Lung (tissue), 12 donors: ENCODE measurements around the gene ERGIC1. TPM values are rescaled to one million over a fixed set of nuclear protein-coding genes. Genes with fewer than 3 reads are reported as not detected.

Source experiments
- ATAC-seq: fragments of 200-7000 bp; cut with Tn5 transposase; one replicate; pipeline ENCODE4 v1.9.1; 2020; ENCODE audit warnings: moderate number of reproducible peaks; ENCODE audit not compliant: insufficient read depth, low FRiP score
- DNase-seq, 3 donors: peaks; one replicate each; pipeline ENCODE4 v3.0.0-alpha.2; 2013 to 2017
- H3K27ac ChIP-seq, 2 donors: one replicate each; pipeline ENCODE4 v1.5.1; 2013; ENCODE audit warnings: mild to moderate bottlenecking in 2 of 2, moderate library complexity in 2 of 2, control low read depth in 1 of 2, inconsistent platforms in 1 of 2, low read depth in 1 of 2, low read length in 1 of 2
- H3K27me3 ChIP-seq, 3 donors: one replicate each; pipeline ENCODE4 v1.5.1; 2013; ENCODE audit warnings: low read length in 2 of 3; ENCODE audit not compliant: control insufficient read depth in 3 of 3, insufficient read depth in 3 of 3
- H3K36me3 ChIP-seq, 4 donors: one replicate each; pipeline ENCODE4 v1.5.1; 2013; ENCODE audit warnings: low read length in 4 of 4, mild to moderate bottlenecking in 1 of 4, moderate library complexity in 1 of 4; ENCODE audit not compliant: control insufficient read depth in 4 of 4, insufficient read depth in 4 of 4
- H3K4me1 ChIP-seq, 5 donors: one replicate each; pipeline ENCODE4 v1.5.1; 2013; ENCODE audit warnings: low read length in 5 of 5, mild to moderate bottlenecking in 2 of 5, moderate library complexity in 1 of 5; ENCODE audit not compliant: control insufficient read depth in 5 of 5, insufficient read depth in 5 of 5
- H3K4me3 ChIP-seq: one replicate; pipeline ENCODE4 v1.5.1; 2013; ENCODE audit warnings: mild to moderate bottlenecking, control low read depth, moderate library complexity
- H3K9ac ChIP-seq, 2 donors: one replicate each; pipeline ENCODE4 v1.5.1; 2013; ENCODE audit warnings: low read length in 2 of 2, control low read depth in 1 of 2; ENCODE audit not compliant: insufficient read depth in 1 of 2
- H3K9me3 ChIP-seq, 4 donors: one replicate each; pipeline ENCODE4 v1.5.1; 2013; ENCODE audit warnings: low read length in 3 of 4, mild to moderate bottlenecking in 1 of 4, moderate library complexity in 1 of 4; ENCODE audit not compliant: control insufficient read depth in 4 of 4, insufficient read depth in 3 of 4
- whole genome bisulfite sequencing, 2 donors: extraction: QIAGEN DNeasy Blood & Tissue Kit; methylation state at CpG; one replicate each; pipeline ENCODE4 v1.1.7; 2013; 5-methylcytosine and 5-hydroxymethylcytosine counted together
- polyA plus RNA-seq, 2 donors: library from polyadenylated mRNA; stranded (reverse); fragments of 200-250 nt; gene quantifications; one replicate each; pipeline ENCODE4 v1.2.1, GENCODE V29; 2013
- total RNA-seq, 2 donors: library from RNA; depleted of rRNA in 1 of 2; stranded (reverse); fragments of >200 nt in 1 of 2; gene quantifications; one replicate each; pipeline ENCODE4 v1.2.1, GENCODE V29; 2014 to 2021
- TF ChIP-seq, protein P1 (sequence below): IDR thresholded peaks from 2 replicates; pipeline ENCODE4 v1.5.1; 2012; ENCODE audit warnings: mild to moderate bottlenecking; ENCODE audit errors: control extremely low read depth, extremely low read depth
- donor health status: control.
- donor health status: control.
- donor health status: Bipolar disorder and iron deficiency.
- donor health status: healthy.
- donor health status: DM: yes; HTN: yes; CAD: no.

The ERGIC1 gene
- total and polyA plus RNA-seq, 4 donors, result 62.2 to 215 (median 163) TPM

DNA sequence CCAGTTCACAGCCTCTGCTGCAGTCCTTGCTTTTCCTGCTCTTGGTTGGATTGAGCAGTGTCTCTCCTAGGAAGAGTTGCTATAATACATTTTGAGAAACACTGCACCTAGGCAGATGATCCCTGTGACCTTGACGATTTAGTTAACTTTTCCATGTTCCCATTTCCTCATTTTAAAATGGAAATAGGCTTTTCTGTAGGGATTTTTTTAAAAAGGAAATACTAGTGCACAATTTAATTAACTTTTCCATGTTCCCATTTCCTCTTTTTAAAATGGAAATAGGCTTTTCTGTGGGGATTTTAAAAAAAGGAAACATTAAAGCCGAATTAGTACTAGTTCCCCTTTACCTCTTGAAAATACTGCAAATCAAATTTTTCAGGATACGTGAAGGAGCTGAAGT lies 154.2 kb downstream of the ERGIC1 start:
- no peak for ATAC-seq
- no peaks in the 10 kb centered on the region for H3K27me3 ChIP-seq
- WGBS, 2 donors, result 66 to 67% methylated on average over 3 of the region's 3 CpGs
- H3K27ac ChIP-seq, result no peak overlapping the region
- no peak overlapping the region for H3K4me3 ChIP-seq
- peaks cover 4 to 11% (median 9%) of the 10 kb centered on the region in 5 donors for H3K4me1 ChIP-seq
- H3K9me3 ChIP-seq, result no peaks in the 10 kb centered on the region
- no peak for DNase-seq
- H3K9ac ChIP-seq, result no peak overlapping the region
- TF ChIP-seq, protein P1, sequence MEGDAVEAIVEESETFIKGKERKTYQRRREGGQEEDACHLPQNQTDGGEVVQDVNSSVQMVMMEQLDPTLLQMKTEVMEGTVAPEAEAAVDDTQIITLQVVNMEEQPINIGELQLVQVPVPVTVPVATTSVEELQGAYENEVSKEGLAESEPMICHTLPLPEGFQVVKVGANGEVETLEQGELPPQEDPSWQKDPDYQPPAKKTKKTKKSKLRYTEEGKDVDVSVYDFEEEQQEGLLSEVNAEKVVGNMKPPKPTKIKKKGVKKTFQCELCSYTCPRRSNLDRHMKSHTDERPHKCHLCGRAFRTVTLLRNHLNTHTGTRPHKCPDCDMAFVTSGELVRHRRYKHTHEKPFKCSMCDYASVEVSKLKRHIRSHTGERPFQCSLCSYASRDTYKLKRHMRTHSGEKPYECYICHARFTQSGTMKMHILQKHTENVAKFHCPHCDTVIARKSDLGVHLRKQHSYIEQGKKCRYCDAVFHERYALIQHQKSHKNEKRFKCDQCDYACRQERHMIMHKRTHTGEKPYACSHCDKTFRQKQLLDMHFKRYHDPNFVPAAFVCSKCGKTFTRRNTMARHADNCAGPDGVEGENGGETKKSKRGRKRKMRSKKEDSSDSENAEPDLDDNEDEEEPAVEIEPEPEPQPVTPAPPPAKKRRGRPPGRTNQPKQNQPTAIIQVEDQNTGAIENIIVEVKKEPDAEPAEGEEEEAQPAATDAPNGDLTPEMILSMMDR, result no peak
- H3K36me3 ChIP-seq, result peaks cover 5 to 13% (median 8%) of the 10 kb centered on the region in 4 donors

DNA sequence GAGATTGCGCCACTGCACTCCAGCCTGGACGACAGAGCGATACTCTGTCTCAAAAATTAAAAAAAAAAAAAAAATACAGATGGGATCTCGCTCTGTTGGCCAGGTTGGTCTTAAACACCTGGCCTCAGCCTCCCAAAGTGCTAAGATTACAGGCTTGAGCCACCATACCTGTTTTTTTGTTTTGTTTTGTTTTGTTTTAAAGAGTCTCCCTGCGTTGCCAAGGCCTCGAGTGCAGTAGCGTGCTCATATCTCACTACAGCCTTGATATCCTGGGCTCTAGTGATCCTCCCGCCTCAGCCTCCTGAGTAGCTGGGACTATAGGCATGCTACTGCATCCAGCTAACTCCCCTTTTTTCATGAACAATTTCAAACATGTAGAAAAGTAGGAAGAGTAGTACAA lies 156.7 kb downstream of the ERGIC1 start:
- WGBS, 2 donors, result 88 to 92% methylated on average over 8 of the region's 8 CpGs
- peaks cover 0 to 11% (median 1%) of the 10 kb centered on the region in 5 donors for H3K4me1 ChIP-seq

DNA sequence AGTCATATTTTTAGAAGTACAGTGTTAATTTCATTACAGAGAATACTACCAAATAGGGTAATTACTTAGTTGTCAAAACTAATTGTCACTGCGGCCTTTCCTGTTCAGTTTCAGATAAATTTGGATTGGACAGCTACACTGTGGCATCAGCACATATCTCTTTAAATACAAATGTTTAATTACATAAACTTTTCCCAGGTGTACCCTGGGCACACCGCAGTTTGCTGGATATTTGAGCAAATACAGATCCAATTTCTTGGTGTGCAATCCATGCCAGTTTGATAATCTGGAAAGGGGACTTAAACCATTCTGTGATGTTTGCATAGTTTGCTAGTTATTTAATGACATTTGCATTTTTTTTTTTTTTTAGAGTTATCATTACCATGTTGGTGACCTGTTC lies 160.4 kb downstream of the ERGIC1 start:
- Histone ChIP-seq H3K9me3 (no peaks in the 10 kb centered on the region), H3K9ac (no peak overlapping the region), H3K4me1 (peaks cover 0 to 2% (median 0%) of the 10 kb centered on the region in 5 donors), H3K27me3 (no peaks in the 10 kb centered on the region), H3K36me3 (peaks cover 8 to 19% (median 11%) of the 10 kb centered on the region in 4 donors), H3K27ac (no peak overlapping the region), H3K4me3 (no peak overlapping the region)
- DNase-seq (no peak), ATAC-seq (no peak)
- WGBS, 2 donors, result 97 to 99% methylated on average over 2 of the region's 2 CpGs
- TF ChIP-seq, protein P1, result no peak

More for the DNA sequence above, 156.7 kb downstream of the ERGIC1 start:
- no peak overlapping the region for H3K9ac ChIP-seq
- H3K36me3 ChIP-seq, result peaks cover 11 to 18% (median 14%) of the 10 kb centered on the region in 4 donors
- TF ChIP-seq, protein P1, result no peak
- no peak for ATAC-seq
- no peak for DNase-seq
- no peaks in the 10 kb centered on the region for H3K27me3 ChIP-seq
- no peak overlapping the region for H3K4me3 ChIP-seq
- no peaks in the 10 kb centered on the region for H3K9me3 ChIP-seq
- H3K27ac ChIP-seq, result no peak overlapping the region
